ENCODE measurements around the gene PLXNA4. TPM values are rescaled to one million over a fixed set of nuclear protein-coding genes. Genes with fewer than 3 reads are reported as not detected.
"Not testable (repeated sequence)": the region's sequence is repeated elsewhere in the genome, so short reads cannot be mapped to it uniquely, and the experiment has no call there.

The PLXNA4 gene
- total and polyA plus RNA-seq, 4 donors: 0.63 to 4.6 (median 2.1) TPM

DNA sequence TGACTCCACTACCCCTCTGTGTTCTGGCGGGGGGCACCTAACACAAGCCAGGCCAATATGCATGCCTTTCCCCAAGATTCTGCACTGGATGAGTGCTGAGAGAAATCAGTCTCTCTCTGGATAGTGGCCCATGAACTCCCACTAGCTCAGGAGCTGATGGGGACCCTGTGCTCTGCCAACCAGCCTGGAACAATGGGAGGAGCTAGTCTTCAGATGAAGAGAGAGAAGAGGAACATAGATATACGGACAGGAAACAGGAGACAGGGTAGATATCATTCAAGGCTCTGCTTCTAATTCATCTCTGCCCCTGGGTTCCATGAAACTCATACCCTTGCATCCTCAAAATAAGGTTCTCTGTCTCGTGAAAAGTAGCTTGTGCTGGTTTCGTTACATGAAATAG, 27.9 kb upstream of the PLXNA4 start:
- Histone ChIP-seq H3K27ac (ENCODE audit: low read depth in 1 of 2, low read length in 1 of 2) (no peak overlapping the region), H3K36me3 (ENCODE audit: control insufficient read depth in 4 of 4, insufficient read depth in 4 of 4, low read length in 4 of 4) (no peaks in the 10 kb centered on the region), H3K27me3 (ENCODE audit: control insufficient read depth in 3 of 3, insufficient read depth in 3 of 3, low read length in 2 of 3) (peaks cover 0 to 3% (median 0%) of the 10 kb centered on the region in 3 donors), H3K4me1 (ENCODE audit: control insufficient read depth in 5 of 5, insufficient read depth in 5 of 5, low read length in 5 of 5) (no peaks in the 10 kb centered on the region), H3K4me3 (no peak overlapping the region), H3K9ac (ENCODE audit: insufficient read depth in 1 of 2, low read length in 2 of 2) (no peak overlapping the region), H3K9me3 (ENCODE audit: control insufficient read depth in 4 of 4, insufficient read depth in 3 of 4, low read length in 3 of 4) (peaks cover 0 to 4% (median 0%) of the 10 kb centered on the region in 4 donors)
- DNase-seq: no peak
- 53 to 77% methylated on average over 4 of the region's 4 CpGs for WGBS, 2 donors
- TF ChIP-seq, protein P1, sequence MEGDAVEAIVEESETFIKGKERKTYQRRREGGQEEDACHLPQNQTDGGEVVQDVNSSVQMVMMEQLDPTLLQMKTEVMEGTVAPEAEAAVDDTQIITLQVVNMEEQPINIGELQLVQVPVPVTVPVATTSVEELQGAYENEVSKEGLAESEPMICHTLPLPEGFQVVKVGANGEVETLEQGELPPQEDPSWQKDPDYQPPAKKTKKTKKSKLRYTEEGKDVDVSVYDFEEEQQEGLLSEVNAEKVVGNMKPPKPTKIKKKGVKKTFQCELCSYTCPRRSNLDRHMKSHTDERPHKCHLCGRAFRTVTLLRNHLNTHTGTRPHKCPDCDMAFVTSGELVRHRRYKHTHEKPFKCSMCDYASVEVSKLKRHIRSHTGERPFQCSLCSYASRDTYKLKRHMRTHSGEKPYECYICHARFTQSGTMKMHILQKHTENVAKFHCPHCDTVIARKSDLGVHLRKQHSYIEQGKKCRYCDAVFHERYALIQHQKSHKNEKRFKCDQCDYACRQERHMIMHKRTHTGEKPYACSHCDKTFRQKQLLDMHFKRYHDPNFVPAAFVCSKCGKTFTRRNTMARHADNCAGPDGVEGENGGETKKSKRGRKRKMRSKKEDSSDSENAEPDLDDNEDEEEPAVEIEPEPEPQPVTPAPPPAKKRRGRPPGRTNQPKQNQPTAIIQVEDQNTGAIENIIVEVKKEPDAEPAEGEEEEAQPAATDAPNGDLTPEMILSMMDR (IDR thresholded peaks at IDR 0.05; ENCODE audit: control extremely low read depth, extremely low read depth): no peak
- no peak for ATAC-seq (ENCODE audit: insufficient read depth, low FRiP score)

DNA sequence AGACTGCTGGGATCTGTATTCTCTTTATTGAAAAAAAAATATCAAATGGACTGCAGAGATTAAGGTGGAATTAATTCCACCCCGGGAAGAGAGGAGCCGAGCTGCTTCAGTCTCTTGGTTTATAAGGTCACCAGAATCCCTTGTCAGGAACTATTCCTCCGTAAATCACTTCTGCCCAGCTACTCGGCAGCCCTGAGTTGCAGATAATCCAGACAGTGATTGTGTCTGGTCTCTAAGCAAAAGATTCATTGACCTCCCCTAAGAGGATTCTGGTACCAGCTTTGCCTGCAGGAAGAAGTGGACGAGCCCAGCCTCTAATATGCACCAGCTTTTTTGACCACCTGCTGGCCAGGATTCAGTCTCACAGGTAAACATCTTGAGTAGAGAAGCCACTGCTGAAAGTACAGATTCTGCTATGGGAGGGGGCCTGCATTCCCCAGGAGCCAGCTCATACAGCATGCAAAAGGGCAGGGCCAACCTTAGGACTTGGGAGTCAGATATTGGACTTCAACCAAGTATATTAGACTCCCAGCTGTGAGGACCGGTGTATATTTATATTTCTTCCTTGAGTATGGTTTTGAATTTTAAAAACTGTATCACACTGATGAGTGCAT, 27.1 kb upstream of the PLXNA4 start:
- TF ChIP-seq, protein P1 (IDR thresholded peaks at IDR 0.05; ENCODE audit: control extremely low read depth, extremely low read depth): no peak
- no peak for ATAC-seq (ENCODE audit: insufficient read depth, low FRiP score)

DNA sequence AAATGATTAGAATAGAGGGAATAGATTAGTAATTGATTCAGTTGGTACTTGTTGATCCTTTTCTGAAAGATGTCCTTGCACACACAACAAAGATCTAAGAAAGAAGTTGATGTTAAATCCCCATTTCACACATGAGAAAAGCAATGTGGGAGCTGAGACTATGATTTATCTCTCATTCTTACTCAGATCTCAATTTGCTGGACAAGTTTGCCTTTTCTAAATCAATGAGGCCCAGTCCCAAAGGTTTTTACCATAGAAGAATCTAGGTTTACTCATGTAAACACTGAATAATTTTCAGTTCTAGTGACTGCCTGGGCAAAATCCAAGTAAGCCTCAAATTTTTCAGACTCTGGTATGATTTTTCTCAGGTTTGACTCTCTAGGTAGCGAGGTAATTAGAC, 25.5 kb upstream of the PLXNA4 start:
- DNase-seq (no peak), ATAC-seq (ENCODE audit: insufficient read depth, low FRiP score) (no peak)
- H3K27me3 ChIP-seq (ENCODE audit: control insufficient read depth in 3 of 3, insufficient read depth in 3 of 3, low read length in 2 of 3): peaks cover 0 to 3% (median 0%) of the 10 kb centered on the region in 3 donors
- WGBS, 2 donors: 67 to 74% methylated on average over 1 of the region's 1 CpG
- H3K4me3 ChIP-seq: no peak overlapping the region
- H3K36me3 ChIP-seq (ENCODE audit: control insufficient read depth in 4 of 4, insufficient read depth in 4 of 4, low read length in 4 of 4): no peaks in the 10 kb centered on the region
- TF ChIP-seq, protein P1 (IDR thresholded peaks at IDR 0.05; ENCODE audit: control extremely low read depth, extremely low read depth): no peak
- H3K9me3 ChIP-seq (ENCODE audit: control insufficient read depth in 4 of 4, insufficient read depth in 3 of 4, low read length in 3 of 4): no peaks in the 10 kb centered on the region
- no peak overlapping the region for H3K9ac ChIP-seq (ENCODE audit: insufficient read depth in 1 of 2, low read length in 2 of 2)
- no peak overlapping the region for H3K27ac ChIP-seq (ENCODE audit: low read depth in 1 of 2, low read length in 1 of 2)
- no peaks in the 10 kb centered on the region for H3K4me1 ChIP-seq (ENCODE audit: control insufficient read depth in 5 of 5, insufficient read depth in 5 of 5, low read length in 5 of 5)

More for the DNA sequence above, 27.1 kb upstream of the PLXNA4 start:
- Histone ChIP-seq H3K4me1 (ENCODE audit: control insufficient read depth in 5 of 5, insufficient read depth in 5 of 5, low read length in 5 of 5) (no peaks in the 10 kb centered on the region), H3K9ac (ENCODE audit: insufficient read depth in 1 of 2, low read length in 2 of 2) (no peak overlapping the region), H3K4me3 (no peak overlapping the region), H3K27me3 (ENCODE audit: control insufficient read depth in 3 of 3, insufficient read depth in 3 of 3, low read length in 2 of 3) (peaks cover 0 to 3% (median 0%) of the 10 kb centered on the region in 3 donors), H3K36me3 (ENCODE audit: control insufficient read depth in 4 of 4, insufficient read depth in 4 of 4, low read length in 4 of 4) (no peaks in the 10 kb centered on the region), H3K27ac (ENCODE audit: low read depth in 1 of 2, low read length in 1 of 2) (no peak overlapping the region), H3K9me3 (ENCODE audit: control insufficient read depth in 4 of 4, insufficient read depth in 3 of 4, low read length in 3 of 4) (peaks cover 0 to 4% (median 0%) of the 10 kb centered on the region in 4 donors)
- WGBS, 2 donors: 69 to 80% methylated on average over 6 of the region's 6 CpGs
- no peak for DNase-seq

DNA sequence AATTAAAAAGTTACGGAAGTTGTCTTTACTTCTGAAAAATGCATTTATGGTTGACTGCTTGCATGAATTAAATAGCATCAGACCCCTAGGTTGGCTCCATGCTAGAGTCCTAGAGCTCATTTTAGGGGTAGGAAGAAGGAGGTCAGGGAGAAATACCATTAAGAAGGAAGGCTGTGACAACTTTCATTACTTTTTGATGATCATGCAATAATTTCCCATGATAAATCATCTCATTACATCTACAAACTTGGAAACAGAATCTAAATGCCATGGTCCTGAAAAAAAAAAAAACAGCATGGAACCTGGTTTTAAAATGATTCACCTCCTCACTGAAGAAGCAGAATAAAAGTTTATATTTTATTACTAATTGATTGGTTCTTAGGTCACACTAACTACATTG, 20.3 kb upstream of the PLXNA4 start:
- DNase-seq: no peak
- H3K9me3 ChIP-seq (ENCODE audit: control insufficient read depth in 4 of 4, insufficient read depth in 3 of 4, low read length in 3 of 4): no peaks in the 10 kb centered on the region
- 94 to 95% methylated on average over 1 of the region's 1 CpG for WGBS, 2 donors
- peaks cover 0 to 9% (median 0%) of the 10 kb centered on the region in 3 donors for H3K27me3 ChIP-seq (ENCODE audit: control insufficient read depth in 3 of 3, insufficient read depth in 3 of 3, low read length in 2 of 3)
- ATAC-seq (ENCODE audit: insufficient read depth, low FRiP score): no peak
- TF ChIP-seq, protein P1 (IDR thresholded peaks at IDR 0.05; ENCODE audit: control extremely low read depth, extremely low read depth): no peak
- H3K4me1 ChIP-seq (ENCODE audit: control insufficient read depth in 5 of 5, insufficient read depth in 5 of 5, low read length in 5 of 5): no peaks in the 10 kb centered on the region
- no peaks in the 10 kb centered on the region for H3K36me3 ChIP-seq (ENCODE audit: control insufficient read depth in 4 of 4, insufficient read depth in 4 of 4, low read length in 4 of 4)
- H3K27ac ChIP-seq (ENCODE audit: low read depth in 1 of 2, low read length in 1 of 2): no peak overlapping the region
- no peak overlapping the region for H3K4me3 ChIP-seq
- H3K9ac ChIP-seq (ENCODE audit: insufficient read depth in 1 of 2, low read length in 2 of 2): no peak overlapping the region

DNA sequence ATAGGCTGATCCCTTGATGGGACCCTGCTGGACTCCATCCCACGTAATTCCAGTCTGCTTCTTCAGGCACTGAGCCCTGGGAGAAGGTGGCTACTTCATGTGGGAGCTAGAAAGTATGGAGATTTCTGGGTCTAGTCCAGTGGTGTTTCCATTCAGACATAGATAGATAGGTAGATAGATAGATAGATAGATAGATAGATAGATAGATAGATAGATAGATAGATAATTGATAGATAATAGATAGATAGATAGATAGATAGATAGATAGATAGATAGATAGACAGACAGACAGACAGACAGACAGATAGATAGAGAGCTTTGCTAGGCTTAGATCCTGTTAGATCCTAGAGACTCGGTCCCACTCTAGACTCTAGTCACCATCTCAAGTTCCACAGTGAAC, 18.5 kb upstream of the PLXNA4 start:
- not testable (repeated sequence) for H3K36me3 ChIP-seq (ENCODE audit: control insufficient read depth in 4 of 4, insufficient read depth in 4 of 4, low read length in 4 of 4); H3K9me3 ChIP-seq (ENCODE audit: control insufficient read depth in 4 of 4, insufficient read depth in 3 of 4, low read length in 3 of 4); H3K4me3 ChIP-seq; H3K4me1 ChIP-seq (ENCODE audit: control insufficient read depth in 5 of 5, insufficient read depth in 5 of 5, low read length in 5 of 5); H3K27me3 ChIP-seq (ENCODE audit: control insufficient read depth in 3 of 3, insufficient read depth in 3 of 3, low read length in 2 of 3); H3K27ac ChIP-seq (ENCODE audit: low read depth in 1 of 2, low read length in 1 of 2); ATAC-seq (ENCODE audit: insufficient read depth, low FRiP score); H3K9ac ChIP-seq (ENCODE audit: insufficient read depth in 1 of 2, low read length in 2 of 2); DNase-seq
- WGBS, 2 donors: 91 to 96% methylated on average over 2 of the region's 2 CpGs
